HFFc6 (cell line): ENCODE measurements around the gene DEFB126. TPM values are rescaled to one million over a fixed set of nuclear protein-coding genes. Genes with fewer than 3 reads are reported as not detected.
"Not testable (repeated sequence)": the region's sequence is repeated elsewhere in the genome, so short reads cannot be mapped to it uniquely, and the experiment has no call there.

Experiments used
- DNase-seq: peaks from one replicate; pipeline ENCODE4 v3.0.0-alpha.2; 2018
- H3K27ac Mint-ChIP-seq: 2 replicates; pipeline ENCODE4 v1.8.0; 2020; ENCODE audit warnings: mild to moderate bottlenecking, mixed read lengths
- H3K27me3 Mint-ChIP-seq: 2 replicates; pipeline ENCODE4 v1.8.0; 2021; ENCODE audit warnings: mild to moderate bottlenecking, moderate library complexity, mixed read lengths; ENCODE audit not compliant: insufficient read depth
- H3K36me3 Mint-ChIP-seq: 2 replicates; pipeline ENCODE4 v1.8.0; 2021; ENCODE audit warnings: low read depth, mixed read lengths
- H3K4me1 Mint-ChIP-seq: 2 replicates; pipeline ENCODE4 v1.8.0; 2020; ENCODE audit warnings: low read depth, mixed read lengths
- H3K4me3 Mint-ChIP-seq: 2 replicates; pipeline ENCODE4 v1.8.0; 2020; ENCODE audit warnings: mild to moderate bottlenecking, moderate library complexity, mixed read lengths
- H3K9me3 Mint-ChIP-seq: 2 replicates; pipeline ENCODE4 v1.8.0; 2020; ENCODE audit warnings: mild to moderate bottlenecking, mixed read lengths
- long read RNA-seq: library from polyadenylated mRNA; unstranded; transcript quantifications from one replicate; pipeline ENCODE4 v2.0.0, GENCODE V29; 2019
- total RNA-seq, 6 experiments: library from RNA; stranded (reverse); fragmentation: NEBNext Ultra II Directional; extraction: Animal tissue kit (Norgen Biotek cat#: 25700); gene quantifications; 2 replicates in 1 of 6; 3 replicates in 5 of 6; pipeline ENCODE4 v1.2.3, GENCODE V29; 2021
- TF ChIP-seq, protein P1 (sequence below): fragments of 200-600 bp; sonication (generic); IDR thresholded peaks from 2 replicates; pipeline ENCODE4 v1.5.0; 2021; ENCODE audit warnings: antibody characterized with exemption, mild to moderate bottlenecking

Gene DEFB126
- total RNA-seq: not detected
- long read RNA-seq: 0 reads

GRCh38 chr20:142290-142689, at the start of gene DEFB126:
Gene DEFB126 (plus strand): TSS chr20:142590. CDS start chr20:142629, 39 bp downstream.
- H3K27me3 Mint-ChIP-seq: peaks cover 7% of the 10 kb centered on the region
- no peak for DNase-seq
- H3K36me3 Mint-ChIP-seq: no peaks in the 10 kb centered on the region
- H3K4me3 Mint-ChIP-seq: no peak within 1 kb of the TSS
- no peaks in the 10 kb centered on the region for H3K9me3 Mint-ChIP-seq
- H3K4me1 Mint-ChIP-seq: no peaks in the 10 kb centered on the region
- no peak within 1 kb of the TSS for H3K27ac Mint-ChIP-seq
- TF ChIP-seq, protein P1, sequence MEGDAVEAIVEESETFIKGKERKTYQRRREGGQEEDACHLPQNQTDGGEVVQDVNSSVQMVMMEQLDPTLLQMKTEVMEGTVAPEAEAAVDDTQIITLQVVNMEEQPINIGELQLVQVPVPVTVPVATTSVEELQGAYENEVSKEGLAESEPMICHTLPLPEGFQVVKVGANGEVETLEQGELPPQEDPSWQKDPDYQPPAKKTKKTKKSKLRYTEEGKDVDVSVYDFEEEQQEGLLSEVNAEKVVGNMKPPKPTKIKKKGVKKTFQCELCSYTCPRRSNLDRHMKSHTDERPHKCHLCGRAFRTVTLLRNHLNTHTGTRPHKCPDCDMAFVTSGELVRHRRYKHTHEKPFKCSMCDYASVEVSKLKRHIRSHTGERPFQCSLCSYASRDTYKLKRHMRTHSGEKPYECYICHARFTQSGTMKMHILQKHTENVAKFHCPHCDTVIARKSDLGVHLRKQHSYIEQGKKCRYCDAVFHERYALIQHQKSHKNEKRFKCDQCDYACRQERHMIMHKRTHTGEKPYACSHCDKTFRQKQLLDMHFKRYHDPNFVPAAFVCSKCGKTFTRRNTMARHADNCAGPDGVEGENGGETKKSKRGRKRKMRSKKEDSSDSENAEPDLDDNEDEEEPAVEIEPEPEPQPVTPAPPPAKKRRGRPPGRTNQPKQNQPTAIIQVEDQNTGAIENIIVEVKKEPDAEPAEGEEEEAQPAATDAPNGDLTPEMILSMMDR: no peak

DNA sequence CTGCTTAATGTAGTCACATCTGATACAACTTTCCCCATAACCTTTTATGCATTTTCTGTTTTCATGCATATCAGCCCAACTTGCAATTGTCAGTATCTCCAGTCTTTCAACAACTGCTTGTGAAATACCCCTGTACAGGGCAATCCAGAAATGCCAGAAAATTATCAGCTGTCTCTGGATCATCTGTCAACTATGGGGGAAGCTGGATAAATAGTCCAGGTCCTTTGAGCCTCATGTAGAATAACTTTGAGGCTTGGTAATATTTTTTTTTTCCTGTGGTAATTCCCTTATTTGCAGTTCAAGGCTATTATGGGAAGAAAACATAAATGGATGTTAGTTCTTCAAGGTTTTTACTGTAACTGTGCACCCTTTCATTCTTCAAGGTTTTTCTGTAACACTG, 48.7 kb upstream of the DEFB126 start:
- no peak overlapping the region for H3K27ac Mint-ChIP-seq
- no peak for DNase-seq
- H3K27me3 Mint-ChIP-seq: peaks cover 10% of the 10 kb centered on the region
- H3K4me3 Mint-ChIP-seq: no peak overlapping the region
- peaks cover 12% of the 10 kb centered on the region for H3K9me3 Mint-ChIP-seq
- TF ChIP-seq, protein P1: no peak
- no peaks in the 10 kb centered on the region for H3K4me1 Mint-ChIP-seq
- no peaks in the 10 kb centered on the region for H3K36me3 Mint-ChIP-seq

DNA sequence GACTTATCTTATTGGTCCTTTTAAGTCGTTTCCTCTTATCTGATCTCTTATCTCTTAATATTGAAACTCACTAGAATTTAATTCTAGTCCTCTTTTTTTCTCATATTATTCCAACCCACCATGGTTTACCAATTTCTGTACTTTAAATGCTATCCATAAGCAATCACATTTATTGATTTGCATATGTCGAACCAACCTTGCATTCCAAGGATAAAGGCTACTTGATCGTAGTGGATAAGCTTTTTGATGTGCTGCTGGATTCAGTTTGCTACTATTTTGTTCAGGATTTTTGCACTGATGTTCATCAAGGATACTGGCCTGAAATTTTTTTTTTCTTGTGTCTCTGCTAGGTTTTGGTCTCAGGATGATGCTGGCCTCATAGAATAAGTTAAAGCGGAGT, 47.2 kb upstream of the DEFB126 start:
- Mint-ChIP-seq H3K36me3 (no peaks in the 10 kb centered on the region), H3K4me3 (no peak overlapping the region), H3K9me3 (peaks cover 12% of the 10 kb centered on the region), H3K27ac (no peak overlapping the region), H3K27me3 (peaks cover 10% of the 10 kb centered on the region), H3K4me1 (no peaks in the 10 kb centered on the region)
- DNase-seq: no peak
- TF ChIP-seq, protein P1: no peak

- H3K27ac Mint-ChIP-seq, H3K27me3 Mint-ChIP-seq: not testable (repeated sequence)
Observed at GRCh38 chr20:97691-98090, 44.7 kb upstream of the DEFB126 start.

DNA sequence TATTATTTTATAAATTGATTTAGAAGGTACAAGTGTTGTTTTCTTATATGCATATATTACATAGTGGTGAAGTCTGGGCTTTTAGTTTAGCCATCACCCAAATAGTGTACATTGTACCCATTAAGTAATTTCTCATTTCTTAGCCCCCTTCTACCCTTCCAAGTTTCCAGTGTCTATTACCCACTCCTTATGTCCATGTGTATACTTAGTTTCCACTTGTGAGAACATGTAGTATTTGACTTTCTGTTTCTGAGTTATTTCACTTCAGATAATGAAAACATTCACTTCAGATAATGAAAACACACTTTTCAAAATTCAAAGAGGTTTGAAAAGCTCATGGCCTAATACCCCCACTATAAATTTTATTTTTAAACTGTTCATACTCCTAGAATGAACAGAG, 40.4 kb upstream of the DEFB126 start:
- Mint-ChIP-seq H3K27me3 (no peaks in the 10 kb centered on the region; the same call in 1 of the 2 replicates), H3K36me3 (no peaks in the 10 kb centered on the region), H3K27ac (no peak overlapping the region), H3K4me1 (no peaks in the 10 kb centered on the region), H3K4me3 (no peak overlapping the region), H3K9me3 (no peaks in the 10 kb centered on the region; the same call in 1 of the 2 replicates)
- TF ChIP-seq, protein P1: no peak
- no peak for DNase-seq

More at GRCh38 chr20:97691-98090, 44.7 kb upstream of the DEFB126 start:
- H3K4me1 Mint-ChIP-seq, DNase-seq, H3K36me3 Mint-ChIP-seq, H3K4me3 Mint-ChIP-seq: not testable (repeated sequence)
- H3K9me3 Mint-ChIP-seq: peaks cover 12% of the 10 kb centered on the region

DNA sequence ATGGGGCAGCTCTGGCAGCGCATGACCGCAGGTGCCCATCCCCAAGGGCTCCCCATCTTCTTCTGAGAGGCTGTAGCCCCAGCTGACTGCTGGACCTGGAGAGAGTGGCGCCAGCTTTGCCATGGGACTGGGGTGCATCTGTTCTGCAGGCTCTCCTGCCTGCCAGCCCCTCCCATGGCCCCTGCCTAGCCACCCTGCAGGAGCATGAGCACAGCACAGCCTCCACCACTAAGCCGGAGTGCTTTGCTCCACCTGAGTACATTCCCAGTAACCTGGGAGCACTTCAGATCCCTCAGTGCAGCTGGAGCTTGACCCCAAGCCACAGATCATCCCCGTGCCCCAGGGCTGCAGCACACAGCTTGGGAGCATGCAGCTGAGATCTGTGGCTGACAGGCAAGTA, 38.9 kb upstream of the DEFB126 start:
- no peak for DNase-seq
- TF ChIP-seq, protein P1: no peak
- no peaks in the 10 kb centered on the region for H3K36me3 Mint-ChIP-seq
- no peak overlapping the region for H3K4me3 Mint-ChIP-seq
- no peak overlapping the region for H3K27ac Mint-ChIP-seq
- H3K27me3 Mint-ChIP-seq: no peaks in the 10 kb centered on the region; the same call in 1 of the 2 replicates
- no peaks in the 10 kb centered on the region for H3K9me3 Mint-ChIP-seq
- H3K4me1 Mint-ChIP-seq: no peaks in the 10 kb centered on the region
